PFSK-1 (cell line): ENCODE measurements around the gene PPARG.

ENCODE experiments used
- FOXP2 ChIP-seq: optimal IDR thresholded peaks from 2 replicates; pipeline ENCODE3; 2011; ENCODE audit warnings: borderline replicate concordance, control low read depth, inconsistent platforms; ENCODE audit not compliant: insufficient read depth; ENCODE audit errors: extremely low read length, extremely low read depth
- POLR2AphosphoS5 ChIP-seq: IDR thresholded peaks from 2 replicates; pipeline ENCODE4 v1.6.1; 2012; ENCODE audit warnings: low read depth, mild to moderate bottlenecking, control low read depth, low read length, moderate library complexity
- SIN3A ChIP-seq: IDR thresholded peaks from 2 replicates; pipeline ENCODE4 v1.6.1; 2012; ENCODE audit warnings: mild to moderate bottlenecking, low read length, moderate library complexity, borderline replicate concordance; ENCODE audit not compliant: insufficient read depth
- TAF1 ChIP-seq: IDR thresholded peaks from 2 replicates; pipeline ENCODE4 v1.6.1; 2012; ENCODE audit warnings: low read length, control low read depth, borderline replicate concordance; ENCODE audit not compliant: insufficient read depth
- TF ChIP-seq, protein P1 (sequence below), 2 experiments: IDR thresholded peaks; 2 replicates each; pipeline versions ENCODE4 v1.6.1 to v1.8.0; 2011 to 2012; ENCODE audit warnings: low read depth in 2 of 2, low read length in 2 of 2, control low read depth in 1 of 2, inconsistent platforms in 1 of 2, mild to moderate bottlenecking in 1 of 2, moderate library complexity in 1 of 2; ENCODE audit not compliant: insufficient read depth in 1 of 2

PPARG gene

GRCh38 chr3:12273045-12273695 is 15.7 kb upstream of the PPARG start:
- TF ChIP-seq SIN3A = no peak
- no peak for TF ChIP-seq TAF1
- TF ChIP-seq, protein P1, sequence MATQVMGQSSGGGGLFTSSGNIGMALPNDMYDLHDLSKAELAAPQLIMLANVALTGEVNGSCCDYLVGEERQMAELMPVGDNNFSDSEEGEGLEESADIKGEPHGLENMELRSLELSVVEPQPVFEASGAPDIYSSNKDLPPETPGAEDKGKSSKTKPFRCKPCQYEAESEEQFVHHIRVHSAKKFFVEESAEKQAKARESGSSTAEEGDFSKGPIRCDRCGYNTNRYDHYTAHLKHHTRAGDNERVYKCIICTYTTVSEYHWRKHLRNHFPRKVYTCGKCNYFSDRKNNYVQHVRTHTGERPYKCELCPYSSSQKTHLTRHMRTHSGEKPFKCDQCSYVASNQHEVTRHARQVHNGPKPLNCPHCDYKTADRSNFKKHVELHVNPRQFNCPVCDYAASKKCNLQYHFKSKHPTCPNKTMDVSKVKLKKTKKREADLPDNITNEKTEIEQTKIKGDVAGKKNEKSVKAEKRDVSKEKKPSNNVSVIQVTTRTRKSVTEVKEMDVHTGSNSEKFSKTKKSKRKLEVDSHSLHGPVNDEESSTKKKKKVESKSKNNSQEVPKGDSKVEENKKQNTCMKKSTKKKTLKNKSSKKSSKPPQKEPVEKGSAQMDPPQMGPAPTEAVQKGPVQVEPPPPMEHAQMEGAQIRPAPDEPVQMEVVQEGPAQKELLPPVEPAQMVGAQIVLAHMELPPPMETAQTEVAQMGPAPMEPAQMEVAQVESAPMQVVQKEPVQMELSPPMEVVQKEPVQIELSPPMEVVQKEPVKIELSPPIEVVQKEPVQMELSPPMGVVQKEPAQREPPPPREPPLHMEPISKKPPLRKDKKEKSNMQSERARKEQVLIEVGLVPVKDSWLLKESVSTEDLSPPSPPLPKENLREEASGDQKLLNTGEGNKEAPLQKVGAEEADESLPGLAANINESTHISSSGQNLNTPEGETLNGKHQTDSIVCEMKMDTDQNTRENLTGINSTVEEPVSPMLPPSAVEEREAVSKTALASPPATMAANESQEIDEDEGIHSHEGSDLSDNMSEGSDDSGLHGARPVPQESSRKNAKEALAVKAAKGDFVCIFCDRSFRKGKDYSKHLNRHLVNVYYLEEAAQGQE (IDR thresholded peaks at IDR 0.05; ENCODE audit: insufficient read depth in 1 of 2, low read depth in 2 of 2, low read length in 2 of 2) = no peak
- TF ChIP-seq POLR2AphosphoS5 = no peak
- TF ChIP-seq FOXP2 = no peak

GRCh38 chr3:12275974-12276650 is 12.8 kb upstream of the PPARG start:
- TF ChIP-seq, protein P1 (IDR thresholded peaks at IDR 0.05; ENCODE audit: insufficient read depth in 1 of 2, low read depth in 2 of 2, low read length in 2 of 2) = no peak
- no peak for TF ChIP-seq SIN3A
- no peak for TF ChIP-seq FOXP2
- no peak for TF ChIP-seq POLR2AphosphoS5
- TF ChIP-seq TAF1 = no peak

DNA sequence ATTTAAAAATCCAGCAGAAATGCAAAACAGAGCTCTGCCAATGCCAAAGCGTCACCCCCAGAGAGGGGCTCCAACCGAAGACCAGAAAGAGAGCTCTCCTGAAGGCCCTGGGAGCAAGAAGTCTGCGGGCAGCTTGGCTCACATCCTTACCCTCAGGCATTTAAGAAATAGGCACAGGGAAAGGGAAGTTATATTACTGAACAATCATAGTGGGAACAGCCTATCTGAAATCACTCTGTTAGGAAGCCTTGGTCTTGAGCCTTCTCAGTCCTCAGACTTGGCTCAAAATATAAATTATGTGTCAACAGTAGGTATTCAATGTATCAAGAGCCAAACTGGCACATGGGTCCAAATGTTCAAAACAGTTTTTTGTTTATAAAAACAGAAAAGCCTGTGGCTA is 10.3 kb upstream of the PPARG start:
- TF ChIP-seq TAF1 = no peak
- TF ChIP-seq, protein P1 (IDR thresholded peaks at IDR 0.05; ENCODE audit: insufficient read depth in 1 of 2, low read depth in 2 of 2, low read length in 2 of 2) = no peak
- no peak for TF ChIP-seq FOXP2

- no peak for TF ChIP-seq SIN3A
- TF ChIP-seq POLR2AphosphoS5 = no peak
- TF ChIP-seq TAF1 = no peak
- TF ChIP-seq, protein P1 (IDR thresholded peaks at IDR 0.05; ENCODE audit: insufficient read depth in 1 of 2, low read depth in 2 of 2, low read length in 2 of 2) = no peak
- TF ChIP-seq FOXP2 = no peak
These were observed 9.1 kb upstream of the PPARG start for GRCh38 chr3:12279591-12280326.
